NB4 (cell line): ENCODE results near the gene PRSS16.

ENCODE experiments used
- DNase-seq: peaks from one replicate; pipeline ENCODE4 v3.0.0; 2010; ENCODE audit warnings: low read depth
- H3K4me3 ChIP-seq: one replicate; pipeline ENCODE4 v1.5.1; 2011; ENCODE audit warnings: mild to moderate bottlenecking, low read depth, low read length, moderate library complexity
- CTCF ChIP-seq: IDR thresholded peaks from one replicate; pipeline ENCODE4 v1.5.1; 2012; ENCODE audit warnings: low read depth, low read length
- MAX ChIP-seq: IDR thresholded peaks from 2 replicates; pipeline ENCODE4 v1.6.1; 2011; ENCODE audit warnings: low read depth, low read length
- MYC ChIP-seq: IDR thresholded peaks from 2 replicates; pipeline ENCODE4 v1.6.1; 2011; ENCODE audit warnings: low read depth, low read length
- POLR2A ChIP-seq: IDR thresholded peaks from 2 replicates; pipeline ENCODE4 v1.6.1; 2011; ENCODE audit warnings: mild to moderate bottlenecking; ENCODE audit not compliant: insufficient read length; ENCODE audit errors: extremely low read depth

PRSS16 gene

DNA sequence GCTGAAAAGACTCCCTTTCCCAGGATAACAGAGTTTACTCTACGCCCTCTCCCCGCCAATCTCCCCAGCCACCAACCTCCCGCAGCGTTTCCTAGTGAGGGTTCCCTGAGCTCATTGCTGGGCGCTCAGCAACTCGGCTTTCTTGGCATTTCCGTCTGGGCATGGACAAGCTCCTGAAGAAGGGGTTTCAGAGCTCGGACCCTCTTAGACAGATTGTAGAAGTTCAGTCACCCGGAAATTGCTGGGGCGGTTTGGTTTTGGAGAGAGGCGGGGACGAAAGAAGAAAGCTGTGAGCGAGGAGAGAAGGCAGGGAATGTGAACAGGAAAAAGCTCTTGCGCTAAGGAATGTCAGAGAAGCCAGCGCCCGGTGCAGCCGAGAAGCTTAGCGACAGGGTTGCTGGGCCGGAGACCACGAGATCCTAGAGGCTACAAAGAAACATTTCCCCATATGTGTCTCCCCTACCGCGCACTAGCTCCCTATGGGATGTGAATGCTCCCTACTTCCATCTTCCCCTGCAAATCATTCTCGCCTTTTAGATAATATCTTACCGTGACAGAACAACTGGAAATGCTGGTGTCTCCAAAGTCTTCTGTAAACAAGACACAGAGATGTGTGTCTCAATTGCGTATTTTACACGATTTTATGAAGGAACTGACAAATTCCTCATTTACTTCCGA, 48.7 kb downstream of the PRSS16 start:
- H3K4me3 ChIP-seq = peak overlapping the region; percentile 61
- DNase-seq = no peak
- TF ChIP-seq MYC = no peak
- TF ChIP-seq CTCF = no peak
- no peak for TF ChIP-seq POLR2A
- TF ChIP-seq MAX = no peak

- TF ChIP-seq CTCF (no peak), MYC (no peak), POLR2A (no peak), MAX (no peak)
- no peak overlapping the region for H3K4me3 ChIP-seq
- no peak for DNase-seq
Observed at GRCh38 chr6:27297484-27297856, 50.0 kb downstream of the PRSS16 start.

DNA sequence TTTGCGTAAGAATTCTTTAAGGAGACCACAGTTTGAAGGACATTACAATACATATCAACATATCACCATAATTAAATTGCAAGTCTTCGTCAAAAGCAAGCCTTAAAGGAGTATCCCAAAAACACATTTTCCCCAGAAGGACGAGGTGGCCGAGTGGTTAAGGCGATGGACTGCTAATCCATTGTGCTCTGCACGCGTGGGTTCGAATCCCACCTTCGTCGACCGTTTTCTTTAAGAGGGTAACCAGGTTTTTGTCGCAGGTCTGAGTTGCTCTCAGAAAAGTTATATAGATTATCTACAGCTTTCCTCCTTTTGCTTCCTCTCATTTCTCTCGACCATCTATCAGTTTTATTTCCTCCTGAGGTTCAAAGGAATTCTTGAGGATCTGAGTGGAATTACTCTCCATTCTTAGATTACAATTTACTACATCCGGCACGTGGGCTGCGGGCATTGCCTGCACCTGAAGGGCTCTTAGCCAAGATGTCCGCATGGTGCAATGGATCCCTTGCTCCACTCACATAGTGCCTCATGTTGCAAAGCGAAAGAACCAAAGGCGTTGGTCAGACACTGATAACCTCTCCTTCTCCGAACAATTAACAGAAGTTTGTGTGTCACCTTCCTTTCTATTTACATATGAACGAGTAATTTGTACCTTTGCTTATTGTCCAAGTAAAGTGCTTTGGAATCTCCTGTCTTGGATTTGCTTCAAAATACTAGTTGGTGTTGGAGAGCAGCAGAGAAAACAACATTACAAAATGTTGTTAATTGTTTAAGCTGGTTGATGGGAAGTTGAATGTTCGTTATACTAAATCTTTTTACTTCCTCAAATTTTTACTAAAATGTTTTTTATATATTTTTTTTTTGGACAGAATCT, 50.6 kb downstream of the PRSS16 start:
- H3K4me3 ChIP-seq = no peak overlapping the region
- peak; percentile 58 for DNase-seq
- no peak for TF ChIP-seq MYC
- TF ChIP-seq CTCF = no peak
- no peak for TF ChIP-seq MAX
- TF ChIP-seq POLR2A = no peak

DNA sequence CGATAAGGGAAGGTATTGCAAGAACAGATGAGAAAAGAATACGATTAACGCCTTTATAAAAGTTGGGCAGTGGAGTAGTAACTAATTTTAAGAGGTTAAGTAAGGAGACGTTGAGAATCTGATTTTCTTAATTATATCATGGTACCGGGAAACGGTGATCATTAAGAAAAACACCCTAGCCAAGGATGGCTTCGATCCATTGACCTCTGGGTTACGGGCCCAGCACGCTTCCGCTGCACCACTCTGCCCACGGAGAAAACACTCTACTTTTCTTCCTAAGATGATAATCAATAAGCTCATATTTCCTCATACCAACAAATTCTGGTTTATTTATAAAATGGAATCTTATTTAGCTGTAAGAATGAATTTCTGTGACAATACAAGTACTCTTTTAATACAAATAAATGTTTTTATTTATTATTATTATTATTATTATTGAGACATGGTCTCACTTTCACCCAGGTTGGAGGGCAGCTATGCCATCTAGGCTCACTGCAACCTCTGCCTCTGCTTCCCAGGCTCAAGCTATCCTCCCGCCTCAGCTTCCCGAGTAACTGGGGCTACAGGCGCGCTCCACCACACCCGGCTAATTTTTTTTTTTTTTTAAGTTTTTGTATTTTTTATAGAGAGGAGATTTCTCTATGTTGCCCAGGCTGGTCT, 56.2 kb downstream of the PRSS16 start:
- DNase-seq = no peak
- H3K4me3 ChIP-seq = no peak overlapping the region
- TF ChIP-seq MAX = no peak
- TF ChIP-seq CTCF = no peak
- no peak for TF ChIP-seq POLR2A
- TF ChIP-seq MYC = no peak
